Panc1 (cell line): ENCODE measurements around the gene ARHGEF17.

ENCODE experiments used
- POLR2AphosphoS5 ChIP-seq: IDR thresholded peaks from 2 replicates; pipeline ENCODE4 v1.6.1; 2012; ENCODE audit warnings: mild to moderate bottlenecking, low read depth, low read length, moderate library complexity
- TF ChIP-seq, protein P1 (sequence below): fragments of 450-650 bp; IDR thresholded peaks from 2 replicates; pipeline ENCODE4 v1.5.1; 2017; ENCODE audit warnings: mild to moderate bottlenecking
- TF ChIP-seq, protein P2 (sequence below), 2 experiments: IDR thresholded peaks; 2 replicates each; pipeline ENCODE4 v1.6.1; 2011 to 2012; ENCODE audit warnings: low read depth in 2 of 2, control low read depth in 1 of 2, low read length in 1 of 2, mild to moderate bottlenecking in 1 of 2, moderate library complexity in 1 of 2; ENCODE audit not compliant: insufficient read depth in 1 of 2

DNA sequence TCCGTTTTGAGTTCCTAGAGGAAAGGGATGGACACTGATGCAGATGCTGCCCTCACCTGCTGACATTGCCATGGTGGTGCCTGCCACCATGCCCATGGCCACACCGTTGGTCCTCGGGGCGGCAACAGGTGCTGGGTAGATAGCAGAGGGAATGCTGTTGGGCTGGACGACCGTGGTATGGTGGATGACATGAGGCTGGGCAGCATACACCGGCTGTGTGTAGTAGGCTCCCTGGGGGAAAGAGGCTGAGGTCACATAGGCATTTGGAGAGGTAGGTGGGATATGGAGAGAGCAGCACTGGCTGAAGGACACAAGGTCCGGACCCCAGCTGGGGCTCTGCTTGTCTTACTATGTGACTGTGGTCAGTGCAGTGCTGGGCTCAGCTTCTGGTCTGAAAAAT is 101.4 kb downstream of the ARHGEF17 start:
- TF ChIP-seq, protein P1, sequence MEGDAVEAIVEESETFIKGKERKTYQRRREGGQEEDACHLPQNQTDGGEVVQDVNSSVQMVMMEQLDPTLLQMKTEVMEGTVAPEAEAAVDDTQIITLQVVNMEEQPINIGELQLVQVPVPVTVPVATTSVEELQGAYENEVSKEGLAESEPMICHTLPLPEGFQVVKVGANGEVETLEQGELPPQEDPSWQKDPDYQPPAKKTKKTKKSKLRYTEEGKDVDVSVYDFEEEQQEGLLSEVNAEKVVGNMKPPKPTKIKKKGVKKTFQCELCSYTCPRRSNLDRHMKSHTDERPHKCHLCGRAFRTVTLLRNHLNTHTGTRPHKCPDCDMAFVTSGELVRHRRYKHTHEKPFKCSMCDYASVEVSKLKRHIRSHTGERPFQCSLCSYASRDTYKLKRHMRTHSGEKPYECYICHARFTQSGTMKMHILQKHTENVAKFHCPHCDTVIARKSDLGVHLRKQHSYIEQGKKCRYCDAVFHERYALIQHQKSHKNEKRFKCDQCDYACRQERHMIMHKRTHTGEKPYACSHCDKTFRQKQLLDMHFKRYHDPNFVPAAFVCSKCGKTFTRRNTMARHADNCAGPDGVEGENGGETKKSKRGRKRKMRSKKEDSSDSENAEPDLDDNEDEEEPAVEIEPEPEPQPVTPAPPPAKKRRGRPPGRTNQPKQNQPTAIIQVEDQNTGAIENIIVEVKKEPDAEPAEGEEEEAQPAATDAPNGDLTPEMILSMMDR: no peak
- no peak for TF ChIP-seq POLR2AphosphoS5
- TF ChIP-seq, protein P2, sequence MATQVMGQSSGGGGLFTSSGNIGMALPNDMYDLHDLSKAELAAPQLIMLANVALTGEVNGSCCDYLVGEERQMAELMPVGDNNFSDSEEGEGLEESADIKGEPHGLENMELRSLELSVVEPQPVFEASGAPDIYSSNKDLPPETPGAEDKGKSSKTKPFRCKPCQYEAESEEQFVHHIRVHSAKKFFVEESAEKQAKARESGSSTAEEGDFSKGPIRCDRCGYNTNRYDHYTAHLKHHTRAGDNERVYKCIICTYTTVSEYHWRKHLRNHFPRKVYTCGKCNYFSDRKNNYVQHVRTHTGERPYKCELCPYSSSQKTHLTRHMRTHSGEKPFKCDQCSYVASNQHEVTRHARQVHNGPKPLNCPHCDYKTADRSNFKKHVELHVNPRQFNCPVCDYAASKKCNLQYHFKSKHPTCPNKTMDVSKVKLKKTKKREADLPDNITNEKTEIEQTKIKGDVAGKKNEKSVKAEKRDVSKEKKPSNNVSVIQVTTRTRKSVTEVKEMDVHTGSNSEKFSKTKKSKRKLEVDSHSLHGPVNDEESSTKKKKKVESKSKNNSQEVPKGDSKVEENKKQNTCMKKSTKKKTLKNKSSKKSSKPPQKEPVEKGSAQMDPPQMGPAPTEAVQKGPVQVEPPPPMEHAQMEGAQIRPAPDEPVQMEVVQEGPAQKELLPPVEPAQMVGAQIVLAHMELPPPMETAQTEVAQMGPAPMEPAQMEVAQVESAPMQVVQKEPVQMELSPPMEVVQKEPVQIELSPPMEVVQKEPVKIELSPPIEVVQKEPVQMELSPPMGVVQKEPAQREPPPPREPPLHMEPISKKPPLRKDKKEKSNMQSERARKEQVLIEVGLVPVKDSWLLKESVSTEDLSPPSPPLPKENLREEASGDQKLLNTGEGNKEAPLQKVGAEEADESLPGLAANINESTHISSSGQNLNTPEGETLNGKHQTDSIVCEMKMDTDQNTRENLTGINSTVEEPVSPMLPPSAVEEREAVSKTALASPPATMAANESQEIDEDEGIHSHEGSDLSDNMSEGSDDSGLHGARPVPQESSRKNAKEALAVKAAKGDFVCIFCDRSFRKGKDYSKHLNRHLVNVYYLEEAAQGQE (IDR thresholded peaks at IDR 0.05; ENCODE audit: insufficient read depth in 1 of 2, low read depth in 2 of 2, low read length in 1 of 2): no peak
